Right kidney (tissue), 1 donor: ENCODE results near the gene SHQ1.
"Not testable (repeated sequence)": the region's sequence is repeated elsewhere in the genome, so short reads cannot be mapped to it uniquely, and the experiment has no call there.

Source experiments
- DNase-seq: peaks from one replicate; pipeline ENCODE4 v3.0.0-alpha.2; 2016

SHQ1 gene

GRCh38 chr3:72802001-72802400 is 46.2 kb downstream of the SHQ1 start:
- DNase-seq: no peak

- no peak for DNase-seq
These were observed 47.4 kb downstream of the SHQ1 start for GRCh38 chr3:72800869-72801268.

- DNase-seq: no peak
These were observed 49.6 kb downstream of the SHQ1 start for GRCh38 chr3:72798552-72799195.

GRCh38 chr3:72797773-72798543 is 50.3 kb downstream of the SHQ1 start:
- DNase-seq: no peak

- no peak for DNase-seq
These were observed 54.2 kb downstream of the SHQ1 start for GRCh38 chr3:72794079-72794478.

GRCh38 chr3:72791161-72791560 is 57.1 kb downstream of the SHQ1 start:
- DNase-seq: no peak

GRCh38 chr3:72789786-72790185 is 58.5 kb downstream of the SHQ1 start:
- DNase-seq: no peak

GRCh38 chr3:72788232-72788631 is 60.0 kb downstream of the SHQ1 start:
- DNase-seq: not testable (repeated sequence)

- no peak for DNase-seq
These were observed 61.6 kb downstream of the SHQ1 start for GRCh38 chr3:72786668-72787067.

GRCh38 chr3:72784226-72784625 is 64.0 kb downstream of the SHQ1 start:
- no peak for DNase-seq

- no peak for DNase-seq
These were observed 65.7 kb downstream of the SHQ1 start for GRCh38 chr3:72782521-72782920.

- no peak for DNase-seq
These were observed 78.3 kb downstream of the SHQ1 start for GRCh38 chr3:72769758-72770540.

GRCh38 chr3:72768936-72769335 is 79.3 kb downstream of the SHQ1 start:
- DNase-seq: no peak

- no peak for DNase-seq
These were observed 79.8 kb downstream of the SHQ1 start for GRCh38 chr3:72768481-72768880.

GRCh38 chr3:72768006-72768441 is 80.2 kb downstream of the SHQ1 start:
- DNase-seq: no peak

GRCh38 chr3:72766866-72767265 is 81.4 kb downstream of the SHQ1 start:
- no peak for DNase-seq

- DNase-seq: no peak
These were observed 84.3 kb downstream of the SHQ1 start for GRCh38 chr3:72763751-72764440.

GRCh38 chr3:72761410-72761809 is 86.8 kb downstream of the SHQ1 start:
- no peak for DNase-seq

GRCh38 chr3:72760225-72760624 is 88.0 kb downstream of the SHQ1 start:
- DNase-seq: no peak

GRCh38 chr3:72756900-72757299 is 91.3 kb downstream of the SHQ1 start:
- no peak for DNase-seq

- no peak for DNase-seq
These were observed 93.7 kb downstream of the SHQ1 start for GRCh38 chr3:72754582-72754981.

GRCh38 chr3:72753495-72753894 is 94.8 kb downstream of the SHQ1 start:
- DNase-seq: no peak
